Non-pigmented ciliary epithelial cell (primary cell): ENCODE measurements around the gene ARMH3.
A peak's percentile ranks its signal among the peaks of the same experiment; 100 is the strongest.
"Not testable (repeated sequence)": the region's sequence is repeated elsewhere in the genome, so short reads cannot be mapped to it uniquely, and the experiment has no call there.

ENCODE experiments used
- DNase-seq: peaks from one replicate; pipeline ENCODE4 v3.0.0-alpha.2; 2010; ENCODE audit warnings: low read depth

Gene ARMH3

DNA sequence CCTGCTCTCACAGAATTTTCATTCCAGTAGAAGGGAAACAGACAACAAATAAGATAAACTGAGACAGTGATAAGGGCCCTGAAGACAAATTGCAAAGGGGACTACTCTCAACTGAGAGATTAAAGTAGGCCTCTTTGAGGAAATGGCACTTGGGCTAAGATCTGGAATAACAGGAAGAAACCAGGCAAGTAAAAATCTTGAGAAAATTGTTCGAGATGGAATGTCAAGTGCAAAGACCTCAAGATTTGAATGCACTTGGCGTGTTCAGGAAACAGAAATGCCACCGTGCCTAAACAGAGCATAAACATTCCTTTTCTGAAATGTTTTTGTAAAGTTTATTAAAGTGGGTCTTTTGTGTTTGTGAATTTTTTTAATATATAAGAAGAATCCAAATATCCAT is 10.7 kb downstream of the ARMH3 start:
- DNase-seq, result no peak

DNA sequence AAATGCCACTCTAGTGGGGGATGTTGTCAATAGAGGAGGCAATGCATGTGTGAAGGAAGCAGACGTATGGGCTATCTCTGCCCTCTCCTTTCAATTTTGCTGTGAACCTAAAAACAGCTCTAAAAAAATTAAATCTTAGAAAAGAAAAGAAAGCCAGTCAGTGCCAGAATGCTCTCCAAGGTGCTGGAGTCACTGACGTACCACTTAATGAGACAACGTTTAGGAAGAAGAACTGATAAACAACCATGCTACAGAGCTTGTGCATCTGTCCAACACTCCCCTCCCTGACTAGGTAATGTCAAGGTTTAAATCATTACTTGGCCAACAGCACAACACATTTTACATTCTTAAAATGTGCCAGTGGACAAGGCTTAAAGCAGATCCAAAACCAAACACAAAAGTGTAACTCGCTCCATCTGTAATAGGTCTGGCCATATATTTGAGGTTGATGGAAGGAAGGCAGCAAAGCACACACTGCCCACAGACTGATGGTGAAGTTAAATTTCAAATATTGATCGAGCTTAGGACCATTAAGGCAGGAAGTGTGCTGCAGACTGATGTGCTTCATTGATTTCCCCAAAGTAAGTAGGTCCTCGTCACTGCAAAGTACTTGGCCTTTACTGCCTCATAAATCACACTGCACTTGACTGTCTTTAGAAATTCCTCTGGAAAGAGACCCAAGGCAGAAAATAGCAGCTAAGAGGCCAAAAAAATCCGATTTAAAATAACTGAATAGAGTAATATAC is 15.5 kb downstream of the ARMH3 start:
- no peak for DNase-seq

DNA sequence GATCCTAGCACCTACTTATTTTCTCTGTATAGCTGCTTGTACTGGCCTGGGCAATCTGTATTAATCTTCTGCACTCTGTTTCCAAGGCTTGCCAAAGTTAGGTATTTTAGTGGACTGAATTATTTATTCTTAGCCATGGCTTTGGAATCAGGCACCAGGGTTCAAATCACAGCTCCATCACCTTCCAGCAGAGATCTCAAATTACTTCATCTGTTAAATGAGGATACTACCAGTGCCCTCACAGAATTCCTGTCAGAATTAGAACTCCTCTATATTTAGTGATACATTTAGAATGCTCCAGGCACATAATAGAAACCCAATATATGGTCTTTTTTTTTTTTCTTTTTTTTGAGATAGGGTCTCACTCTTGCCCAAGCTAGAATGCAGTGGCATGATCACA is 17.6 kb downstream of the ARMH3 start:
- DNase-seq, result no peak

DNA sequence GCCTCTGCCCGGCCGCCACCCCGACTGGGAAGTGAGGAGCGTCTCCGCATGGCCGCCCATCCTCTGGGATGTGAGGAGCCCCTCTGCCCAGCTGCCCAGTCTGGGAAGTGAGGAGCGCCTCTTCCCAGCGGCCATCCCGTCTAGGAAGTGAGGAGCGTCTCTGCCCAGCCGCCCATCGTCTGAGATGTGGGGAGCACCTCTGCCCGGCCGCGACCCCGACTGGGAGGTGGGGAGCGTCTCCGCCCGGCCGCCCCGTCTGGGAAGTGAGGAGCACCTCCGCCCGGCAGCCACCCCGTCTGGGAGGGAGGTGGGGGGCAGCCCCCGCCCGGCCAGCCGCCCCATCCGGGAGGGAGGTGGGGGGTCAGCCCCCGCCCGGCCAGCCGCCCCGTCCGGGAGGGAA is 20.2 kb downstream of the ARMH3 start:
- DNase-seq, result not testable (repeated sequence)

DNA sequence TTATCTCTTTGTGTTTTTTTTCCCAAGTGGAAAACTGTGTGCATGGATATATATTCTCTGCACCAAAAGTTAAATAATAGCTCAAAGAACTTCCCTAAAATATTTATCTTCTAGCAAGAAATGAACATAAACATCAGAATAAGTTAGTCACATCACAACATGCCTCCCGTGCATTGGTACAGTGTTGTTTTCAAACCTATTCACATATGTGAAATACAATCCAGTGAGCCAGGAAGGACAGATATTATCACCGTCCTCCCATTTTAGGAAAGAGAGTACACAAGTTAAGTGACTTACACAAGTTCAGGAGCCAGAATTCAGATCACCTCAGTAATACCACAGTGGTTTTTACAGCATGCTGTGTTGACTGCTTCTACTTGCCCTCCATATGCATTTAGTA is 22.2 kb downstream of the ARMH3 start:
- DNase-seq, result no peak

DNA sequence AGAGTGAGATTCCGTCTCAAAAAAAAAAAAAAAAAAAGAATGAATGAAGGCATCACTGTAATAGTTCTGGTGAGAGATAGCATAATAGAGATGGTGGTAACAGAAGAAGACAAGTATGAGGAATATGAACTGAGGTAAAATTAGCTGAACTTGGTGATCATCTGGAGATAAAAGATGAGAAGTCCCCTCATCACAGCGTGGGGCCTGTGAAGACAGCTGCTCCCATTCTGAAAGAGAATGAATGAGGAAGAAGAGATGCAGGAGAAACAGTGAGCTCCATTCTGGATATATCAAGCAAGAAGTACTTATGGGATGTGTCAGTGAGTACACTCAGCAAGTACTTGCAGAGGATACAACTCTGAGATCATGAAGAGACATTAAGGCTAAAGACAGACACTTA is 28.7 kb downstream of the ARMH3 start:
- no peak for DNase-seq

DNA sequence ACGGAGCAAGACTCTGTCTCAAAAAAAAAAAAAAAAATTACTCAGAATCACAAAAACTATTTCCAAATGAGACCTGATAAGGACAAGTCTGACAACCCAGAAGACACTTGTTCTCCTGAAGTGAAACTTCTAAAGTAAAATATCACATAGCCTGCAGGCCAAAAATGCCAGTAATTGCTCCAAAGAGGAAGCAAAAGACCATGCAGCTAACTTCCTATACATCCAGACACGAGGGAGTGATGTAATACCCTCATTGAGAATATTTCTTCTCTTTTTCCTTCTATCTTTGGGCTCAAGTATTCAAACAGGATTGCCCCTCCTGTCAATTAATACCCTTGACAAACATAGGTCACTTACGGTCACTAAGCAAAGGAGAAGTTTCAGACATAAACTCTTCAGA is 31.2 kb downstream of the ARMH3 start:
- no peak for DNase-seq

DNA sequence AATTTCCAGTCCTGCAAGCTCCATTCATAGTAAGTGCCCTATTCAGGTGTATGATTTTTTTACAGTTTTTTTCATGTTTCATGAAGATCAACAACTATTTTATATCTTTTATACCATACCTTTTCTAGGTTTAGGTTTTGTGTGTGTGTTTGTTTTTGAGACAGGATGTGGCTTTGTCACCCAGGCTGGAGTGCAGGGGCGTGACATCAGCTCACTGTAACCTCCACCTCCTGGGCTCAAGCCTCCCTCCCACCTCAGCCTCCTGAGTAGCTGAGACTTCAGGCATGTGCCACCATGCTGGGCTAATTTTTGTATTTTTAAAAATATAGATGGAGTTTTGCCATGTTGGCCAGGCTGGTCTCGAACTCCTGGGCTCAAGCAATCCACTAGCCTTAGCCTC is 35.0 kb downstream of the ARMH3 start:
- no peak for DNase-seq

DNA sequence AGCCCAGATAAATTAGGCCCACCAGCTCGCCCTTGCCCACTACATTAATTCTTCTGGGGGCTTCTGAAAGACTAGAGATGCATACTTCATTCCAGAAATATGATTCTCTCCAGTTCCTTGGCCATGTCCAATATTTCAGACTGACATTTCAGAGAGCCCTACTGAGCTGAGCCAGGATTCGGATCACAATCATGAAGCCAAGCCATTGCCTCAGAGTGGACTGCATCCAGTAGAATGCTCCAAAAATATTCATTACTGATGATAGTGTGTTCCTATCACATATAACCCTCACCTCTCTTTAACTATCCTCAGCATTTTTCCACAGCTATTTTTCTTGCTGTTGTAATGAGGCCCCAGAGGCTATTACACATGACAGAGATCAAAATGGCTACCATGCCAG is 38.7 kb downstream of the ARMH3 start:
- DNase-seq, result no peak

DNA sequence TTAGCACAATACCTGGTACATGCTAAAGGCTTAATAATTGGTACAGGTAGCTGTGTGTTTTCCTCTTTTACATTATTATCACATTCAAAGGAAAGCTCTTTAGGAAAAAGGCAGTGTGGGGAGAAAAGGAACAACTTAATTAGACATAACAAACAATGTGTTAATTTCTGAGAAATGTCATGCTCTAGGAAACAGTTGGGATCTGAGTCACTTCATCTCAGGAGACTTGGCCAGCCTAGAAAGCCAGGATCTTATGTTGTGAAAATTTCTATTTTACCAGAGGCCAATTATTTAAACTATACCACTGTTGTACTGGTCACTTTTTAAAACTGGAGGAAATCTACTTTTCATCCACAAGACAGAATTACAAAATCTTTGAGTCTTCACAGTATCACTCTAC is 39.6 kb downstream of the ARMH3 start:
- DNase-seq, result no peak

DNA sequence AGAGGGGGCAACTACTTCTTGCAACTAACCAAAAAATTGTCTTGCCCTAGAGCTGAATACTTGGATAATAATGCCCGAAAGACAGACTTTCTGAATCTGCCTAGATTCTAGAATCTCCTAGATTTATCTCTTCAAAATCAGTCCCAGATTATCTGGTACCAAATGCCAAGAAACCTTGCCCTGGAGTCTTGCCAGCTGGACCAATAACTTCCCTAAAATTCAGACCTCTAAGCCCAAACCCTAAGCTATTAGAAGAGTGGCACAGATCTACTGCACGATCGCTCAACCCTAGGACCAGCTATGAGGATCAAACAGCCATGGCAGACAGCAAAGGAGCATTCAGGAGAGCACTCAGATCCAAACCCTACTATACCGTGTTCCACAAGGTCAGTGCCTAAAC is 45.0 kb downstream of the ARMH3 start:
- no peak for DNase-seq

DNA sequence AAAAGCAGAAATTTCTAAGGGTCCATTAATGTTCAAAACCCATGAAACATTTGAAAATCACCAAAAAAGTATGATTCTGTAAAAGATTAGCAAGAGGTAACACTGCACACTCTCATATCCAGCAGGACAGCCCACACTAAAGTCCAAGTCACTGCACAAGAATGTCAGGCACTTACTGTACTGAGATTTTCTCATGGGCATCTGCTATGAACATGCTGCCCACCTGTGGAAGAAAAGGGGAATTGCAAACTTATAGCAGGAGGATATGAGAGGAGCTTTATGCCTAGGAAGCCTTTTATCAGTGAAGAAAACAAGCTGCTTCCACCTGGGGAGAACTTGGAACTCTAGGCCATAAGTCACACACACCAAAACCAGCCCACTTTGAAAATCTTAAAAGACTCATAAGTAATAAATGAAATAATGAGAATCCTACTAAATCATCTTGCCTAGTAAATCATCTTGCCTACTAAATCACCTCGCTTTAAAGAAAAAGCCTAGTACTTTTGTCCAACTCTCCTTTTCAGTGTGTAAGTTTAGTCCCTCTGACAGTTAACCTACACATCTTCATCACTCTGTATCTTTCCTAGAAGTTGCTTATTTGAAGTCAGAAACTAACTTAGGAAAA is 46.1 kb downstream of the ARMH3 start:
- peak; percentile 85 for DNase-seq

DNA sequence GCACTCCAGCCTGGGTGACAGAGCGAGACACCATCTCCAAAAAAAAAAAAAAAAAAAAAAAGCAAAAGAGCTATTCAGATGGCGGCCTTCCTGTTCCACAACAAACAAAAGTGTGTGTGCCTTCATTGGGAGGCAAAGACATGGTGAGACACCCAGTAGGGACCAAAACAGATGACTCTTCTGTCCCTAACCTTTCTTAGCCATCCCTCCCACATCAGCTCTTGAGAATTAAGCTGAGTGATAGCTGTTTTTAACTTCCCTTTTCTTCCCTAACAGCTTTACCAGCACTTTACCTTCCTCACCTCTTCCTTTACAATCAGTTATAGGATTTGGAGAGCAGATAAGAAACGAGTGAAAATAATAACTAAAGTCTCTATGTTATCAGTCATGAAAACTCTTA is 48.2 kb downstream of the ARMH3 start:
- DNase-seq, result no peak

DNA sequence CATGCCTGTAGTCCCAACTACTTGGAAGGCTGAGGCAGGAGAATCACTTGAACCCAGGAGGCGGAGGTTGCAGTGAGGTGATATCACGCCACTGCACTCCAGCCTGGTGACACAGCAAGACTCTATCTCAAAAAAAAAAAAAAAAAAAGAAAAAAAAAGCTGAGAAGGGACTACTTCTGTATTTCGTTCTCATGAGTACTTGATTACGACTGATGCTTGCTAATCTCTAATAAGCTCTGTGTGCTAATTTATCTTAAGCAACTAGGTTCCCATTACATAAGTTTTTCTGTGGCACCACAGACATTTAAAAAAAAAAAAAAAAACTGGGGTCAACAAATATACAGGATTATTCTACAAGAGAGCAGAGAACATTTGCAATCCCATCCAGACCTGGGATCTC is 48.9 kb downstream of the ARMH3 start:
- not testable (repeated sequence) for DNase-seq

DNA sequence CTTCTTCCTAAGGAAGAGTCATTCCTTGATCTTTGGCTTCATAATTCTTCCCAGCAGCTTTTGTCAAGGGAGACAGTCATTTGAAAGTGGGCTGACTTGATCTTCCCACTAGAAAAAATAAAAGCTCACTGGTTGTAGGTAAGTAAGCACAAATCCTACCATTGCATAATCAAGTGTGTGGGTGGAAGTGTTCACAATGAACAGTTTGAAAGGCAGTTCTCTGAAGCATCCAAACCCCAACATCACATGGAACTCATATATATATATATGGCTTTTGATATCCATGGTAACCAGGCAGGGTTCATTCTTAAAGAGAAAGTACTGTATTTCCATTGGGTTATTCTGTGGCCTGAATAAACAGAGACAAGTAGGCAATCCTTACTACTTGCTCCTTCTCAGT is 51.6 kb downstream of the ARMH3 start:
- peak; percentile 57 for DNase-seq

DNA sequence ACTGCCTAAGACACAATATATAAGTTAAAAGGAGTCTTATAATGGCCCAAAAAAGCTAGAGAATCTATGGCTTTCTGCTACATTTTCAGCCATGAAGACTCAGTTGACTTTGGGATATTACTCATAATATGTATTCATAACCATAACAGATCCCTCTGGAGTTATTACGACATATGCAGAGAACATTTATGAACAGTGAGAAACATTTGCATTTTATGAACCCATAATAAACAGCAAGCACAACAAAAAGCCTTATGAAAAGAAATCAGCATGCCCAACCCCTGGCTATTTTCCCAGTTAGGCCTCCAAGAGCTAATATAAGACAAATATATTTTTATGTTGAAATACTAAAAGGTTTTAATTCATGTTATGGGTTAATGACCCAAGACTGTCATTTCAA is 52.4 kb downstream of the ARMH3 start:
- no peak for DNase-seq

DNA sequence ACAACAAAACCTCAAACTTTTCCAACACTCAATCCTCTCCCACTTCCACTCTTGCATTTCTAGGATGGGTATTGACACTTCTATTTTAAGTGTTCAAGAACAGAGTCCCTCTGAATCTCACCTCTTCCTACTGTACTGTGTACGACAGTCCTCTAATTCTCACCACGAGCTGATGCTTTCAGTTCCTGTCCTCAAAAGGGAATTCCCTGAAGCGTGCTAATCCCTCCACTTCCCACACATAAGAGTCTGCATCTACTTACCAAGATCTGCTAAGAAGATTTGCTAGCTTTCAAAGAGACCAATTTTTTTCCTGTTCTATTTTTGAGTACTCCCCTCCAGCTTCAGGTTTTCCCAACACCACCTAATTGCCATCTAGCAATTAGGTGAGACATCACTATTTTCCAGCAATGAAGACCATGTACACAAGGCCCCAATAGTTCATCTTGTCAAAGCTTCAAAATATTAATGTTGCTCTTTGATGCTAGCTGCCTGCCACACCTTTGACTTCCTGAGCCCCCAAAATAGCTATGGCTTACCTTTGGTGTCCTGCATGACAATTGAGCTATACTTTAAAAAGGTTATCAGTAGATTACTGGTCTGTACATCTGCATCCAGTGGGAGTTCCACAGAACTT is 54.4 kb downstream of the ARMH3 start:
- DNase-seq, result no peak

DNA sequence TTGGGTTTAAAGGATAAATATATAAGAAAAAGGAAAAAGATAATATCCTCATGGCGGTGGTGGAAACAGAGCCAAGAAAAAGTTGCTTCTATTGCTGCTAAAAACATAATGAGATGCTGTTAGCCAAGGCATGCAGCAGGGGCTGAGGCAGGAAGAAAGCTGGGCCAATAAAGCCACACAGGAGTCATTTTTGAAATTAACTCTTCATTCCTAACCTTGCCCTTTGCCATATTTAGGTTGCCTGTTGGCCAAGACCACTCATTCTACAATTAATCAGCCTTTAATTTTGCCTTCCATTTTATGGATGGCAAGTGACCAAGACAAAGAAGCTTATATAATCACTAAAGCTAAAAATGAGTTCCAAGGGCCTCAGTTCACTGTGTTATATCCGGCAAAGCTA is 58.2 kb downstream of the ARMH3 start:
- no peak for DNase-seq

DNA sequence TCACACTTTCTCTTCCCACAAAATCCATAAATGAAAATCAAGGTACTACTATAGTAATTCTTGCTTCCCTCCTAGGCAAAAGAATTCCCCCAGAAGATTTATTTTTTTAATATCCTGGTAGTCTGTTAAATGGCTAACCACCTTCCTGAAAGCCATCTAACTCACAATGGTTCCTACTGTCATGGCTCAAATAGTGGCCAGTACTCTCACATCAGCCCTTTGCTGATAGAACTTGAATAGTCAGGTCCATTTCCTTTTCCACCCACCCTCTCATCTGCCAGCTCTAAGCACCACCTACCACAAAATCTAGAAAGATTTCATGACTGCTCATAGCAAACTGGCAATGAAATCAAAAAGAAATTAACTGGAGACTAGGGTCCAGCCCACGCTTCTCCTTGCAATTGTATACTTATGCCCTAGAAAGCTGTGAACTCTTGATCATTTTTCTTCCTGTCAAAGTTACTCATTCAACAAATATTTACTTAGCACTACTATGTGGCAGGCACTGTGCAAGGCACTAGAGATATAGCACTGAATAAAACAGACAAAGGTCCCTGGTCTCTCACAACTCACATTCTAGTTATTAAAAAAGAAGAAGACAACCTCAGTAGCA is 60.4 kb downstream of the ARMH3 start:
- no peak for DNase-seq

DNA sequence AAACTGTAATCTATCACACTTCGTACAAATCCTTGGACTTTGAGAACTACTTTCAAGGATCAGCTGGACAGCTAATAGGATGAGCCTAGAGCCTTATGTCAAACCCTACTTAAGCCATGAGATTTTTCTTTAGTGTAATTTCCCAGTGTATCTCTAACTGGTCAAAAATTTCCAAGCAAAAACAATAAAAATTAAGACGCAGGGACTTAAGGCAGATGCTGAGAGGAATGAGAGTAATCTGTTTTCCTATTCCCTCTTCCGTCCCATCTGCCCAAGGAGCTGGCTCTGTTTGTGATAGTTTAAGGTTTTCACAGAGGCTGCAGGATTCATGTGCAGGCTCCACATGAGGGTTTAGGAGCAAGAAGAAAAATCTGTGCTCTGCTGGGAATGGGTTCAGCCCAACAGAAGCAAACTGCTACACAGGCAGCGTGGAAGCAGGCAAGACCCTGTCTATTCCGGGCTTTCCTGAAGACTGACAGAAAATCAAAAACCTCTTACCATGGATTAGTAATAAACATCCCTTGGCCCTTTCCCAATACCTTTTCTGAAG is 62.2 kb downstream of the ARMH3 start:
- no peak for DNase-seq

DNA sequence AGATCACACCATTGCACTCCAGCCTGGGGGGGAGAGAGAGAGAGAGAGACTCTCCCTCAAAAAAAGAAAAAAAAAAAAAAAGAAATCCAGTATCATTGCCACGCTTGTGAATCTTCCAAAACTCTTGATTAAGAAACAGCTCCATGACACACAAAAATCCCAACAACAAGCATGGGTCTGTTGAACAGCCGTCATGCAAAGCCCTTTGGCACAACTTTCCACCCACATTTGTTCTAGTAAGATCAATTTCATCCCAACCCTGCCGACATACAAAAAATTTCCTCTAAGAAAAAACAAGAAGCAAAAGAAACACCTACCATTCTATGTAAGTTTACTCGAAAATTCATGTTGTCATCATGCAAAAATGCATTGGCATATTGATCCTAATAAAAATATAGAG is 62.8 kb downstream of the ARMH3 start:
- no peak for DNase-seq

DNA sequence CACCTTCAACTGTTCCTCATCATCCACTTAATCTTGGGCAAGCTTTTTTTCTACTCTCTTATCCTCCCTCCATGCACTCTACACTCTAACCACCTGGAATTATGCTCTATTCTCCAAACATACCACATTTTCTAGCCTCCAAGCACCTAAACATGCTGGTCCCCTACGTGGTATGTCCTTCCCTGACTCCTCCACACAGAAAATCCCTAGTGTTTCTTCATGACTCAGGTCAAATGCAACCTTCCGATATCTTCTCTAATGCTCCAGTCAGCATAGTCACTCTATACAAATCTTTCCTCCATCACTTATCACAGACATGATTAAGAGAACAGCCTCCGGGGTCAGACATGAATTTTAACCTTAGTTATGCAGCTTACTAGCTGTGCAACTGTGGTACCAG is 68.8 kb downstream of the ARMH3 start:
- no peak for DNase-seq

DNA sequence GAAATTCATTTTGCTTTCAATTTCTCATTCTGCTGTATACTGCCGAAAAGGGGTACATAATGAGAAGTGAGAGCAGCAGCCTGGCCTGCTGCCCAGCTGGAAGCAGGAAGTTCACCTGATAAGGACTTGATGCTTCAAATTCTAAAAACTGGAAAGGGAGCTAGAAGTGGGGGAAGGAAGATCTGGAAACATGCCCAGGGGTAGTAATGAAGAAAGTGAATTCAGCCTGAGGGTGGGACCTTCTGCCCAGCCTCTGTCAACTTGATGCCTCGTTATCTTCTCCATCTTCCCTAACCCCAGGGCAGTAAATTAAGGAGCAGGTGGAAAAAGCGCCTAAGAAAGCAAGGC is 69.4 kb downstream of the ARMH3 start:
- no peak for DNase-seq
